ENCODE data around the gene NFKBIL1. TPM values are rescaled to one million over a fixed set of nuclear protein-coding genes. Genes with fewer than 3 reads are reported as not detected.

Gene NFKBIL1
- total and polyA plus RNA-seq, 9 of the 15 experiments (the other 6 are each of a cell fraction or from before 2014, with no cell fraction given): 0.49 to 33.1 (median 7.6) TPM

DNA sequence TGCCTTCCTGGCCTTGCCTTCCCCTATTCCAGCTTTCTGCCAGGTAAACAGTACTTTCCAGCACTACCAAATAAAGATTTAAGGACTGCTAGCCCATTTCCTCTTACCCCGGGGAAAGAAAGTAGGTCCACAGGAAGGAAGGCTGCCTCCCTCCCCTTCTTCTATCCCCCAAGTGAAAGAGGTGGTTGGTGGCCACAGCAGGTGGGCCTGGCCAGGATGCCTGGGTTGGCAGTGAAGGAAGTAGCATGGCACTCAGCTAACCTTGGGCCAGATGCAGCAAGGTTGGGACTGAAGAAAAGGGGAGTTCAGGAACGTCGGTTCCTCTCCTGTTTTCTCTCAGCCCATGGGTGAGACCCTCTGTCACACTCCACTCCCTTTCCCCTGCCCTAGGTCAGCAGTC, 8.9 kb downstream of the NFKBIL1 start (continued):
- no peak for TF ChIP-seq SMAD3 (CRISPR knock-in tag; conservative IDR thresholded peaks at IDR 0.05)
- no peak for TF ChIP-seq RFX7 (CRISPR knock-in tag; IDR thresholded peaks at IDR 0.05)

GRCh38 chr6:31557443-31558317, 10.3 kb downstream of the NFKBIL1 start:
- 78% methylated on average over 23 of the region's 24 CpGs for WGBS (ENCODE audit: insufficient coverage, low coverage, missing lambda C conversion rate)
- H3K27ac ChIP-seq (ENCODE audit: extremely low read depth, low read depth, low read length): no peak overlapping the region
- H3K4me3 ChIP-seq: no peak overlapping the region
- ChIA-PET POLR2A (interaction anchor here (0.6 to 5.8 kb wide), 5 partner anchors 9 to 70 kb away, joined by 3 to 38 read pairs (median 4); partner anchors contain the start of genes ATP6V1G2, DDX39B and NFKBIL1), CTCF (ENCODE audit: low intra/inter-chr PET ratio) (no interaction called here)
- H3K9ac ChIP-seq (ENCODE audit: insufficient read depth in 1 of 2, low read depth in 2 of 2, low read length in 2 of 2): peak overlapping the region in 1 of 2 experiments; percentile 77; a peak in 2 of 4 replicates
- H3K4me2 ChIP-seq (ENCODE audit: insufficient read depth, low read length): no peak overlapping the region
- H3K4me1 ChIP-seq (replicated peaks in 1 of 2; ENCODE audit: control insufficient read depth in 2 of 2, insufficient read depth in 2 of 2, low read length in 2 of 2): peaks cover 35 to 50% of the 10 kb centered on the region in 2 experiments
- no peaks in the 10 kb centered on the region for H3K79me2 ChIP-seq (ENCODE audit: control insufficient read depth, insufficient read depth, low read length)
- in situ Hi-C loops (cut with MboI): no loop called here
- BruUV-seq (replicated peaks): TSS peak; percentile 33
- peaks cover 3% of the 10 kb centered on the region for H3K9me1 ChIP-seq (ENCODE audit: control insufficient read depth, insufficient read depth, low read length)
- FAIRE-seq: no peak
- H3K9me3 ChIP-seq (replicated peaks; ENCODE audit: control insufficient read depth, insufficient read depth, low read depth, low read length): no peaks in the 10 kb centered on the region
- no peaks in the 10 kb centered on the region for H4K20me1 ChIP-seq (replicated peaks; ENCODE audit: control insufficient read depth, insufficient read depth, low read length)
- H2AFZ ChIP-seq (ENCODE audit: low read depth, low read length): no peak overlapping the region
- H3K27me3 ChIP-seq (ENCODE audit: control insufficient read depth in 2 of 2, insufficient read depth in 2 of 2, low read length in 2 of 2): no peaks in the 10 kb centered on the region
- TF ChIP-seq MLLT1 (IDR thresholded peaks at IDR 0.05) (0 out of 4 replicates have a peak, but pooled peaks of 1 of the 2 experiments have one; percentile 22), GATAD2B (IDR thresholded peaks at IDR 0.05; ENCODE audit: borderline replicate concordance) (no peak)
- H3K36me3 ChIP-seq (ENCODE audit: control insufficient read depth, insufficient read depth, low read length): peaks cover 64% of the 10 kb centered on the region
- no peak for DNase-seq (ENCODE audit: extremely low read depth in 1 of 4, low spot score in 3 of 4)
- intact Hi-C loops (cut with micrococcal nuclease): no loop called here
- ATAC-seq: no peak
